Choroid plexus epithelial cell (primary cell): ENCODE data around the gene RNF182.

Experiments used
- DNase-seq: peaks from one replicate; pipeline ENCODE4 v3.0.0-alpha.2; 2010; ENCODE audit warnings: low read depth
- H3K4me3 ChIP-seq: 2 replicates; pipeline ENCODE4 v1.5.1; 2011; ENCODE audit warnings: low read depth, mild to moderate bottlenecking, control low read depth, low read length, moderate library complexity
- CTCF ChIP-seq: conservative IDR thresholded peaks from 2 replicates; pipeline ENCODE4 v1.5.1; 2011; ENCODE audit warnings: low read depth, mild to moderate bottlenecking, control low read depth, inconsistent platforms, low read length, moderate library complexity

The RNF182 gene

DNA sequence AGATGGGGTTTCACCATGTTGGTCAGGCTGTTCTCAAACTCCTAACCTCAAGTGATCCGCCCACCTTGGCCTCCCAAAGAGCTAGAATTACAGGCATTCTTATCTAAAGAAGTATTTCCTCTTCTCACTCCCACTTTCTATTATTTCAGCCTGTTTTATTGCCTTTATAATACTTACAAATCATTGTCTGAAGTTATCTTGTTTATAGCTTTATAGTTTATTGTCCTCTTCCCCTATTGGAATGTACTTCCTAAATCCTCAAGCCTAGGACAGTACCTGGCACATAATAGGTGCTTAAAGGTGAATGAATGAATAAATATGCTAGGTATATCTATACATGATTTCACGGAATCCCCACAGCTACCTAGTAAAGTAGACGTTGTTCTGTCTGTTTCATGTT is 37.8 kb upstream of the RNF182 start:
- no peak for DNase-seq
- H3K4me3 ChIP-seq: no peak overlapping the region
- TF ChIP-seq CTCF: no peak

- DNase-seq: no peak
- H3K4me3 ChIP-seq: no peak overlapping the region
- TF ChIP-seq CTCF: no peak
Measured at GRCh38 chr6:13892017-13892645, 32.6 kb upstream of the RNF182 start.

DNA sequence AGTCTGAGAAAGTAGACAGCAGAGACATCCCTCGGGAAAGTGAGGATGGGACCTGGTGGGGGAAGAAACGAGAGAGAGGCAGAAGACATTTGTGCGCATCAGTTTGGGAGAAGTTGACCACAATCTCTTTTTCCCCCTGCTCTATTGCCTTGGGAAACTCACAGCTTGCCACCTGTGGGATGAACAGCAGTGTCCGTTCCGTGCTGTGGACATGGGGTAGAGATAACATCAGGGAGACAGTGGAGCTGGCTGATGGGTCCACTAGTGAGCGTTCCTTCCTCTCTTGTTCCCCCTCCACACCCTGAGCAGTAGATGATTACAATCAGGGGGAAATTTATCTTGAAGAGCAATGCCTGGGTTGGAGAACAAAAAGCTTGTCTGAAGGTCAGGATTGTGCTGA is 21.8 kb upstream of the RNF182 start:
- no peak for TF ChIP-seq CTCF
- no peak overlapping the region for H3K4me3 ChIP-seq
- DNase-seq: no peak

DNA sequence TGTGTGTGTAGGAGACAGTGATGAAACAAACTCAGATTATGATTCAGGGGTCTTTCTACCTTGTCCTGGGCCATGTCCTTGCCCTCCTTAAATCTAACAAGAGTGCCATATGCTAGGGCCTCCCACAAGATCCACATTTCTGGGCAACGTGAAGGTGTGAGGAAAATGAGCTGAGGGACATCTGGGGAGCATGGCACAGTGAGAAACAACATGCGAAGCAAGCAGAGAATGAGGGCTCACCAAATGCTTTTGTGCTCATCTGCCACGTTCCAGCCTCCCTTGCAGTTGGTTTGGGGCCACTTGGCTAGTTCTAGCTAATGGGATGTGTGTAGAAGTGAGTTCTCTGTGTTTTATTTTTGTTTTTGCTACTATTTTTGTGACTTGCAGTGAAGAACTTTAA is 21.4 kb upstream of the RNF182 start:
- no peak for DNase-seq
- TF ChIP-seq CTCF: no peak
- H3K4me3 ChIP-seq: no peak overlapping the region

GRCh38 chr6:13907001-13907350 is 17.8 kb upstream of the RNF182 start:
- no peak overlapping the region for H3K4me3 ChIP-seq
- TF ChIP-seq CTCF: no peak
- no peak for DNase-seq

GRCh38 chr6:13907614-13908215 is 17.0 kb upstream of the RNF182 start:
- no peak overlapping the region for H3K4me3 ChIP-seq
- DNase-seq: no peak
- TF ChIP-seq CTCF: no peak

DNA sequence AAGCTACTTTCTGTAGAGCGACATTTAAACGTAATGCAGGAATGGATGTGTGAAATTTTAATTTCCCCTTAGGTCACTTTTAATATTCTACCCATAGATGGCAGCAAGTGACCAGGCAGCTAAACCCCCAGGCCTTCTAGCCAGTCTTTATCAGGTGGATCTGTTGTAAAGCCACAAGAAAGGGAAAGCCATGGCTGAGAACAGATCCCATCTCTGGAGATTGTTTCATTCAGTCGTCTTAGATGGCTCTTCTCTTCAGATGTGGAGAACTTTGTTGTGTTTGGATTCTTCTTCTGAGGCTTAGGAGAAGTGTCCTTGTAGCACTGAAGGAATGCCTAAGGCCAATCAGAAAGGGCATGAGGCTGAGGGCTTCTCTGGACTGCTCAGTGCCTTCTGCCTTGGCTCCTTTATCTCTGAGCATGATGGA is 15.8 kb upstream of the RNF182 start:
- no peak overlapping the region for H3K4me3 ChIP-seq
- peak; percentile 86 for TF ChIP-seq CTCF
- peak; percentile 88 for DNase-seq
